GM21717 (cell line): ENCODE results near the gene WDR72.
"Not testable (repeated sequence)": the region's sequence is repeated elsewhere in the genome, so short reads cannot be mapped to it uniquely, and the experiment has no call there.

Source experiments
- ATAC-seq: cut with Tn5 transposase; IDR thresholded peaks from one replicate; pipeline ENCODE4 v1.9.1; 2021; ENCODE audit warnings: mild to moderate bottlenecking, moderate library complexity; ENCODE audit not compliant: unreplicated experiment

The WDR72 gene

GRCh38 chr15:53591041-53591440 is 168.4 kb downstream of the WDR72 start:
- no peak for ATAC-seq

DNA sequence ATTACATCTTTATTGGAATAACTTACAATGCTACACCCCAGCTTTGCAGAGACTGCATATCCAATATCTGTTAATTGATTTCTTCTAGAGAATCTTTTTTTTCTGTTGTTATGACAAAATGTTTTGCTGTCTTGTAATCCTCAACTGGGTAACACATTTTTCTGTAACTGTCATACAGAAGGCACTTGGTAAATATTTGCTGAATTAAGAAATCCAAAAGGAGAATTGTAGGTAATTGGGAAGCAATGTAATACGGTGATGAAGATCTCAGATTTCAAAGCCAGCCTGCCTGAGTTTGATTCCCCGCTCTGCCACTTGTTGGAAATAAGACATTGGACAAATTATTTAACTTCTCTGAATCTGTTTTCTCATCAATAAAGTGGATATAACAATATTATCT is 169.1 kb downstream of the WDR72 start:
- ATAC-seq = no peak

- ATAC-seq = no peak
Measured at GRCh38 chr15:53589520-53590057, 169.9 kb downstream of the WDR72 start.

- ATAC-seq = no peak
Measured at GRCh38 chr15:53588773-53589172, 170.7 kb downstream of the WDR72 start.

GRCh38 chr15:53586799-53587198 is 172.7 kb downstream of the WDR72 start:
- ATAC-seq = no peak

DNA sequence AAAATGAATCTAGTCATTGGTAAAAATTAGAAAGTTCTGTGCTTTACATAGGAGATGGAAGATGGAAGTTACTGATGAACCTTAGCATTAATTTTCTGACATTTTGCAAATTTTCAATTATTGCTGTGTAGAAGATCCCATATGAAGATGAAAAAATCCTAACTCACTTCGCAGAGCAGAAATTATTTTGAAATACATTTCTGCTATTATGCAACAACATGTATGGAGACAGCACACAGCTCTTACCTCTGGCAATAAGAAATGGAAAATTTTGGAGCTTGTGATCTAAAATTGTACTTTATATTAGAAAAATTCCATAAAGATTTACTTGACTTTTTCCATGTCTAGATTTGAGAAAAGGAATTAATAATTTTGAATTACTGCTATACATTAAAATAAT is 177.9 kb downstream of the WDR72 start:
- no peak for ATAC-seq

DNA sequence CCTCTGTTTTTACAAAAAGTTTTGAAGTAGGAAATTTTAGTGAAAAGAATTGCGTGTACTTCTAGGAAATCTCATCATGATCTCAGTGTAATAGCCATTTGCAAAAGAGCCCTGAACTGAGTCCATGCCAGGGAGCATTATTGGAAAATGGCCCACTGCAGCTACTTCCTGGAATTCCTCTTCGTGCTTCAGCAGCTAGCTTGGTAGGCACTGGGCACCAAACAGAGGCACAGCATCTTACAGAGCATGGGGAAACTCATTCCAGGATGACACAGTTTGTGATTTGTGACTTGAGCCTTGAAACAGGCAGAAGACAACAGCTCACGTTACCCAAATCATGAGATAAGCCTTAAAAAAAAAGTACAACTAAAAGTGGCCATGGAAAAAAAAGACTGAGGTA is 179.1 kb downstream of the WDR72 start:
- no peak for ATAC-seq

- no peak for ATAC-seq
Measured at GRCh38 chr15:53576841-53577240, 182.6 kb downstream of the WDR72 start.

DNA sequence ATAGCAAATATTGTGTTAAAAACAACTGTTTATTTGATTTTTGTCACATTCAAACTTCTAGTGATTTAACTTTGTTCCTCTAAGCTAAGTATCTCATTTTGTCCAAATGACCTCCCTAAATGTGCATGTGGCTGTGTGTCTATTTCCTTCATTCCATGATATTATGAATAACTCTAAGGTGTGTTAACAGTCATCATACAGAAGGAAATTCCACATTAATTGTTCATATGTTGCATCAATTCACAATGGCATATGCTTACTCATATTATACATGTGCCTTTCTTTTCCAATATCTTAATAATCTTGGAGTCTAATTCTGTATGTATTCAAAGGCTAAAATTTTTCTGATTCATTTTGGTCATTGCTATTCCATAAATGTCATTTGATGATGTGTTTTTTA is 186.4 kb downstream of the WDR72 start:
- ATAC-seq = no peak

DNA sequence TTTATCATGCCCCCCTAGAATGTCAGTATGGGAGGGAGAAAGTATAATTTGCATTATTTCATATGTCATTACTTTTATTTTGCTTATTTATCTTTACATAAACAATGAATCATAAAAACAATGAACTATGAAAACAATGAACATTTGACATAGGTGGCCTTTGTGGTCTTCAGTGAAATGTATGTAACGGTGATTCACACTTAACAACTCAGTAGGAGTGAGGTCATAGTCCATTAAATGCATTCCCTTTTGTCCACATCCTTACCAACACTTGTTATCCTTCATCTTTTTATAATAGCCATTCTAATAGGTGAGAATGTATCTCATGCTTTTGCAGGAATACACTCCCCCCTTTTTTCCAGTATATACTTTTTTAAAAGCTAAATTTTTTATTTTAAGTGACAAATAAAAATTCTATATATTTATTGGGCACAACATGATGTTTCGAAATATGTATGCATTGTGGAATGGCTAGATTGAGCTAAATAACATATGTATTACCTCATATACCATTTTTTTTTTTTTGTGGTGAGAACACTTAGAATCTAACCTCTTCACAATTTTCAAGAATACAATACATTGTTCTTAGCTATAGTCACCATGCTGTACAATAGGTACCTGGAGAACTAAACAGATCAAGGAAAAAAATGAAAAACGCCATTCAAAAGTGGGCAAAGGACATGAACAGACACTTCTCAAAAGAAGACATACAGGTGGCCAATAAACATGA is 189.5 kb downstream of the WDR72 start:
- no peak for ATAC-seq

GRCh38 chr15:53566912-53567311 is 192.6 kb downstream of the WDR72 start:
- no peak for ATAC-seq

DNA sequence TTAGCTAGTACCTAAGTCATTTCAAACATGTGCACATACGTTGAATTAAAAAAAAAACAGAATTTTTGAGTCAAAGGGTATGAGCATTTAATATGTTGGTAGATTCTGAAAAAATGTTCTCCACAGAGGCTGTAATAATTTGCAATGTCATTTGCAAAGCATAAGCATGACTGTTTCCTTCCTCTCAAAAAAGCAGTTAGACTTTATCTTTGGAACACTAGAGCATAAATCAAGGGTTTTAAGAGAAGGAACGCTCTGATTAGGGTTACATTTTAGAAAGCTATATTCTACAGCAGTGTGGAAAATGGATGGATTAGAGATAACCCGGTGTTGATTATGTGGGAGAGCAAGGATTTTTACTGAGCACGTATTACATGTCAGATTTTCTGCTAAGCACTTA is 193.7 kb downstream of the WDR72 start:
- no peak for ATAC-seq

DNA sequence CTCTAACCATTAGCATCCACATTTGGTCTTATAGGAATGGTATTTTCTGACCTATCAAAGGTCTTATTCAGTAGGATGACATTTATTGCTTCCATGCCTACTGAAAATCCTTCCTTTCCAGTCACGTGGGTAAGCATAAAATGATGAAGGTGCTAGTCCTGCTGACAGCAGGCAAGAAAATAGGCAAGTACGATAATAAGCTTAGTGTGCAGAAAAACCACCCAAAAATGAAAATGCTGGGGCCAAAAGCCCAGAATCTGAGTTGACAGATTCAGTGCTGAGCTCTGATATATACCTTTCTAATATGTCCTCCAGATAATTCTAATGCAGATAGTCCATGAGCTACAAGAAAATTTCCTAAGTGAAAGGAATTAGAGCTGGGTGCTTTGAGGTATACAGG is 194.8 kb downstream of the WDR72 start:
- no peak for ATAC-seq

GRCh38 chr15:53563627-53564026 is 195.8 kb downstream of the WDR72 start:
- no peak for ATAC-seq

GRCh38 chr15:53559364-53560277 is 199.8 kb downstream of the WDR72 start:
- ATAC-seq = no peak

DNA sequence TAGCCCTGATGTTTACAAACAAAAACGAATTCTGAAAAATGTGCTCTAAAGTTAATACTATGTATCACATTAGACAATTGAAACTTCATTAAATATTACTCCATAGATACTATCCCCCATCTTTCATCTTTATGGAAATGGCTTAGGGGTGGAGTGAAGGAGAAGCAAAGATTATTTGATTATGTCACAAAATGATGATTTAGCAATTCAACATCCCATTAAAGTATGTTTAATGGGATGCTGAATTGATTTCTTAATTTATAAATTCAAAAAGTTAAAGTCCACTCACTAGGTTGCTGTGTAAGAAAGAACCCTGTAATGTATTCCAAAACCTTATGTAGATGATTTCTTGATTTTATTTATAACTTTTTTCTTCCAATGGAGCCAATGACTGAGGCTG is 201.1 kb downstream of the WDR72 start:
- ATAC-seq = no peak

GRCh38 chr15:53555226-53555625 is 204.2 kb downstream of the WDR72 start:
- ATAC-seq = no peak

DNA sequence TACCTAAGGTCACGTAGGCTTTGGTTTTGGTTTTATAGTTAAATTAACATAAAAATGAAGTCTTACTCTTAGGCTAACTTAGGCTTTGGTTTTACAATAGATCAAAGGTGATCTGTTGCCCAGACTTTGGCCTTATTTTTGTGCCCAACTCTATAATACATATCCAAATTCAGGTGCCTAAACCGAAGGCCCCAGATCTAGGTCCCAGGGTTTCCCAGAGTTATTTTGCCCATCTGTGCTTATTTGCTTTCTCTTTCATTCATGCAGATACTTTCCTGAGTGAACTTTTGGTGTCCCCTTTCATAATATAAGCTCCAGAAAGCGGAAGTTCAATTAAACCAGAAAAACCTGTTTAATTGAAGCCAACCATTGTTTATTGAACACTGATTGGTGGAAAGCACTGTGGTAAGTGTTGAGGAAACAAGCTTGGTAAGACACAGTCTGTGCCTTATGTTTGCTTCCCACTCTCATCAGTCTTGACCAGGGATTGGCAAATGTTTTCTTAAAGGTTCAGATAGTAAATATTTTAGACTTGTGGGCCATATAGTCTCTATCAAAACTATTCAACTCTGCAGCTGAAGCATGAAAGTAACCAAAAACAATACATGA is 209.7 kb downstream of the WDR72 start:
- no peak for ATAC-seq

- no peak for ATAC-seq
Measured at GRCh38 chr15:53548236-53548635, 211.2 kb downstream of the WDR72 start.

DNA sequence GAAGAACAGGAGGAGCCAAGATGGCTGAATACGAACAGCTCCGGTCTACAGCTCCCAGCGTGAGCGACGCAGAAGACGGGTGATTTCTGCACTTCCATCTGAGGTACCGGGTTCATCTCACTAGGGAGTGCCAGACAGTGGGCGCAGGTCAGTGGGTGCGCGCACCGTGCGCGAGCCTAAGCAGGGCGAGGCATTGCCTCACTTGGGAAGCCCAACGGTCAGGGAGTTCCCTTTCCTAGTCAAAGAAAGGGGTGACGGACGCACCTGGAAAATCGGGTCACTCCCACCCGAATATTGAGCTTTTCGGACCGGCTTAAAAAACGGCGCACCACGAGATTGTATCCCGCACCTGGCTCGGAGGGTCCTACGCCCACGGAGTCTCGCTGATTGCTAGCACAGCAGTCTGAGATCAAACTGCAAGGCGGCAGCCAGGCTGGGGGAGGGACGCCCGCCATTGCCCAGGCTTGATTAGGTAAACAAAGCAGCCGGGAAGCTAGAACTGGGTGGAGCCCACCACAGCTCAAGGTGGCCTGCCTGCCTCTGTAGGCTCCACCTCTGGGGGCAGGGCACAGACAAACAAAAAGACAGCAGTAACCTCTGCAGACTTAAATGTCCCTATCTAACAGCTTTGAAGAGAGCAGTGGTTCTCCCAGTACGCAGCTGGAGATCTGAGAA is 218.7 kb downstream of the WDR72 start:
- not testable (repeated sequence) for ATAC-seq

DNA sequence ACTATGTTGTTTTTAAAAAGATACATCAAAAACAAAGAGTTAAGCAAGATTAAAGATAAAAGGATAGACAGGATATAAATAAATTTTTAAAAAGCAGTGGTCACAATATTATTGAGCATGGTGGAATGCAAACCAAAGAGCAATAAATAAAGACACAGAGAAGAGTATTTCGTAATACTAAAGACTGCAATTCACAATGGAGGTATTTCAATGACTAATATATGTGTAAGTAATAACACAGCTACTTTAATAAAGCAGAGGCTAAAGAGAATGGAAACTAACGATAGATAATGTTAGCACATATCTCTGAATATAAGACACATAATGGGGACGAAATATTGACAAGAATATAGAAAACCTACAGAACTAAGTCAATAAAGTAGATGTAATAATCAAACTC is 219.6 kb downstream of the WDR72 start:
- ATAC-seq = no peak
